T follicular helper cell (primary cell): ENCODE results near the gene SIK2.

Source experiments
- DNase-seq: peaks from one replicate; pipeline ENCODE4 v3.0.0-alpha.2; 2020; ENCODE audit warnings: low read depth

SIK2 gene

DNA sequence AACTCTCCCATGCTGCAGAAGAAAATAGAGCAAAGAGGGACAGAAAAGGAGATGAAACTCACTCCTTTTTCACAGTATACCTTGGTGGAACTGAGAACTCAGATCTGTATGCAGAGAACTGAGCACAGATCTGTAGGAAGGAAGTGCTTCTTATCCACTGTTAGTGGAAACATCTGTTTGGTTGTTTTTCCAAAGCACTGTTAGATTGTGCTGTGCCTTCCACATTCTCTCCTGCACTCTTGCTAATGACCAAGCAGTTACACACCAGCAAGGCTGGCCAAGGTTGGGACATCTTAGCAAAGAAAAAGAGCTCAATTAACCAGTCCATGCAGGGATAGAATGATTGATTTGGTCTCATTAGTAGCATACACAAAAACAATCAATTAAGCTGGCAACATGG is 20.1 kb upstream of the SIK2 start:
- no peak for DNase-seq

DNA sequence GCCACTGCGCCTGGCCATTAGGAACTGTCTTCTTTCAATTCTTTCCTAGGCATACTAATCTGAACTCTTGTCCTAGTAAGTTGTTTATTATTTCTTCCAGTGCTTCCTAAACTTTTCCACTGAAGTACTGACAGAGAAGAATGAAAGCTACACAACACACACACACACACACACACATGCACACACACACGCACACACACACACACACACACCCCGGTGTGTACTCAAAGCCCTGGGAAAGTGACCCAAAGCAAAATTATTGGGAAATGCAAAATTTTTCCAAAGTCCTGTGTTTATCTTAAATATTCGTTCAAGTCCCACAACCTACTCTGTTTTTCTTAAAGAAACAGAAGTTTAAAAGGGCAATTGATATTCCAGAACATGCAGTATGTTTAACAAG is 19.4 kb upstream of the SIK2 start:
- no peak for DNase-seq

GRCh38 chr11:111585371-111585770 is 16.9 kb upstream of the SIK2 start:
- DNase-seq = no peak

GRCh38 chr11:111586388-111586831 is 15.8 kb upstream of the SIK2 start:
- peak; percentile 36 for DNase-seq

- DNase-seq = no peak
Observed at GRCh38 chr11:111589114-111589513, 13.1 kb upstream of the SIK2 start.

DNA sequence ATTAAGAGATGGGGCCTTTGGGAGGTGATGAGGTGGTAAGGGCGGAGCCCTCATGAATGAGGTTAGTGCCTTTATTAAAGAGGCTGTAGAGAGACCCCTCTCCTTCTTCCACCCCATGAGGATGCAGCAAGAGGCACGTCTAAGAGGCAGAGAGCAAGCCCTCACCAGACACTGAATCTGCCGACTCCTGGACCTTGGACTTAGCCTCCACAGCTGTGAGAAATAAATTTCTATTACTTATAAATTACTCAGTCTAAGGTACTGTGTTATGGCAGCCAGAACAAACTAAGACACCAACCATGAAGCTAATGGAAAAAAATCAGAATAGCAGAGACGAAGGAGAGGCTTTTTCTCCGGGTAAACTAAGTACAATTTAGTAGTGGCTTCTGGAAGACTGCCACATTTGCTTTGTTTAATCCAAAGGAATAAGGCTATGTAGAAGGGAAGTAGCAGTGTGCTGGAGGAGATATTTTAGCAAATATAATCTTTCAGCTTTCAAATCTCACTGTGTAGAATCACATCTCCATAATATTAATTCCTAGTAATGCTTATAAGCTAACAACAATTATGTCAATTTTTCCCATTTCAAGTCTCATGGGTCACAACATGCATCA is 12.3 kb upstream of the SIK2 start:
- no peak for DNase-seq

DNA sequence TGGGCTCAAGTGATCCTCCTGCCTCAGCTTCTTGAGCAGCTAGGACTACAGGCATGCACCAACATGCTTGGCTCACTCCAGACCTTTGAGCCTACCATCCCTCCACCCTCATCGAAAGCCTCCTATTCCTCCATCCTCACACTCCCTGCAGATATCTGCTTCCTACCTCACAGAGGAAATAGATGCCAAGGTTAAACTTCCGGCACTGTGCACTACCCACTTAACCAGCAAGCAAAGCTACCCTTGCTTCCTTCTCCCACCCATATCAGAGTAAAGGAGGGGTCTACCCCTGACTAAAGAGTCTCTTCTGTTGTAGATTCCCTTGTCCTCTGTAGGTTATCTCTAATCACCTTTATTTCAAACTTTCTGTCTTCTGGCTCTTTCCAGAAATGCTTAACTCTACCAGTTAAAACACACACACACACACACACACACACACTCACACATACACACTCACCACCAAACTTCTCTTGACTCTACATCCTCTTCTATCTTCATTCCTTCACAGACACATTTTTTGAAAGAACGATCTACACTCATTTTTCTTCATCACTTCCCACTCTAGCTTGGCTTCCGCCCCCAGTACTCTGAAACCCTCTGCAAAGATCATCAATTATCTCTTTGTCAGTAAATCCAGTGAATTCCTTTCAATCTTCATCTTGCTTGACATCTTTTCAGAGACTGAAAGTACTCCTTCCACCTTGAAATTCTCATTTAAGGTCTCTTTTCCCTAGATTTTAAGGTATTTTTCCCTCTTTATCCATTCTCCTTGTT is 10.9 kb upstream of the SIK2 start:
- no peak for DNase-seq

GRCh38 chr11:111592491-111592890 is 9.8 kb upstream of the SIK2 start:
- no peak for DNase-seq

DNA sequence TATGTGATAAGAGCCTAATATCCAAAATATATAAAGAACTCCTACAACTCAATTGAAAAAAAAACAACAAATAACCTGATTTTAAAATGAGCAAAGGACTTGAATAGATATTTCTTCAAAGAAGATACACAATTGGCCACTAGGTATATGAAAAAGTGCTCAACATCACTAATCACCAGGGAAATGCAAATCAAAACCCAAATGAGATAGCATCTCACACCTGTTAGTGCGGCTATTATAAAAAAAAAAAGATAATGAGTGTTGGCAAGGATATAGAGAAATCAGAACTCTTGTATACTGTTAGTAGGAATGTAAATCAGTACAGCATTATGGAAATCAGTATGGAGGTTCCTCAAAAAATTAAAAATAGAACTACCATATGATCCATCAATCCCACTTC is 5.9 kb upstream of the SIK2 start:
- no peak for DNase-seq

GRCh38 chr11:111598148-111598547 is 4.1 kb upstream of the SIK2 start:
- no peak for DNase-seq

- DNase-seq = no peak
Observed at GRCh38 chr11:111598559-111598958, 3.7 kb upstream of the SIK2 start.

DNA sequence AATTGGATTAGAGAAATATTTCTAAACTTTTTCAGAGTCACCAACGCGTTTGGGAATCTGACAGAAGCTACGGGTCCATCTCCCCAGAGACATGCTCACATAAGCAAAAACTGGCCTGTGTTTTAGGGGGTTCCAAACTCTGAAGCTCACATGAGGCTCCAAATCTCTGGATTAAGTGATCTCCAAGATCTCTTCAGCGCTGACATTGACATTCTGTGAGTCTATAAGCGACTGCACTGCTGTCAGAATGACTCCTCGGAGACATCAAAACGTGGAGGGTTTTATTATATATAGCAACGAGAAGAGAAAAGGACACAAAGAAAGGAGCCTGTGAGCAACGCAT is 642 bp upstream of the SIK2 start:
- DNase-seq = no peak

DNA sequence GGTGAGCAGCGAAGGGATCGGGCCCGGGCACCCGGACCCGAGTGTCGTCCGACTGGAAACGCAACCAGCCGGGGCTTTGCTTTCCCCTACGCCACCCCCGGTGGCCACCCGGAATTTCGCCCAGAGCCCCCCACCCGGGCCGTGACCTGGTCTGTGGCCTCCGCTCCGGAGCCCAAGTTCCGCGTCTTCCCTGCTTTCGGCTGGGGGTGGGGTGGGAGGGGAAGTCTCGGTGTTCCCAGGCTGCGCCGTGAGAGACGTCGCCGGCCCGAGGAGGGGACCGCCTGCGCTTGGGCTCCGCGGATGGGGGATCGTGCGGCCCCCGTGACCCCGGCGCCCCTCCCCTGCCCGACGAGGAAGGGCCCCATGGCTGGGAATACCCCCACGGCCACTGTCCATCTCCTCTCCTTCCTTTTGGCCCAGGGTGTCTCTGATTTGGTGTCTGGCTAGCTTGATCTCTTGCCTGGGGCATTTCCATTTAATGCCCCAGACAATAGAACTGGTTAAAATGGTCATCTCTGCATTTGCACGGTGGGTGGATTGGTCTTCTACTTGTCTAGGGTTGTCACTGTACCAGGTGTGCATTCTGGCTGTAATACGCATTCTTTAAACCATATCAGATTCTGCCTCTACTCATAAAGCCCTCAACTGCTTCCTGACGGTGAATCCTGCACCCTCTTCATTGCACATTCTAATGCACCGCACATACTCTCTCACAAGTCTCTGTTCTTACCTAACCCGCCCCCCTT is 789 bp downstream of the SIK2 start:
- peak; percentile 4 for DNase-seq

DNA sequence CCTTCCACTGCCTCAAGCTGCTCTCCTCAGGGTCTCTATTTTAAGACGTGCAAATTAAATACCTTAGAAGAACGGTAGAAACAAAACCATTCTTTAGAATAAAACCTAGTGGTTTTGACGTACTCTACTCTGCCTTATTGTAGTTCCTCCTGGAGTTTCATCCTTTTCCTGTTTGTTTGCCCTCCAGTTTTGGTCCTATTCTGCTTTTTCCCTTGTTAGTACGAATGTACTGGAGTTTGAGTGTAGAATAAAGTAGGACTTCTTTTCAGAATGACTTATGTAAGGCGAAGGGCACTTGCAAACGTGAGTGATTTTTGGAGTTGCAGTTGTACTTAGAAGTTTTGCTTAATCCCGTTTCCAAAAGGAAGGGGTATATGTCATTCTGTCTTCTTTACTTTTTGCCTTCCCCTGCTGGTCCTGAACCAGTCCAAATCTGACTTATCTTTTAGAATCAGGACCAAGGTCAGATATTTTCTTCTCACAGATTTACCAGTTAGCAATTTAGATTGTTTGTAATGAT is 1.4 kb downstream of the SIK2 start:
- no peak for DNase-seq

GRCh38 chr11:111604392-111605009 is 2.3 kb downstream of the SIK2 start:
- DNase-seq = no peak

DNA sequence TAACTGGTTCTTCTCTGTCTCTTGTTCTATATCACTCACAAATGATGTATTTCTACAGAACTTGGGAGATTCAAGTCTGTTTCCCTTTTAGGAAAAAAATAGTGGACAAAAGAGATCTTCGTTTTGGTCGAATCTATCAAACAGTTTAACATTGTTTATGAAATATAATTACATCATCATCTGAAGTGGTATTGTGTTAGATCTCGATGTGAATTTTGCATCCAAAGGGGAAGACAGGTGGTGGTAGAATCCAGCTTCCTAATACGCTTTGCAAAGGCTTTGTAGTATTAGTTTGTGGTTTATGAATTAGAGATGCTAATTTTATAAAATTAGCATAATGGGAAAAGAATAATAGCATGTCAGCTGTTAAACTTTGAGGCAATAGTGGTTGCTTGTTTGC is 3.4 kb downstream of the SIK2 start:
- no peak for DNase-seq

- DNase-seq = no peak
Observed at GRCh38 chr11:111606986-111607385, 4.7 kb downstream of the SIK2 start.

DNA sequence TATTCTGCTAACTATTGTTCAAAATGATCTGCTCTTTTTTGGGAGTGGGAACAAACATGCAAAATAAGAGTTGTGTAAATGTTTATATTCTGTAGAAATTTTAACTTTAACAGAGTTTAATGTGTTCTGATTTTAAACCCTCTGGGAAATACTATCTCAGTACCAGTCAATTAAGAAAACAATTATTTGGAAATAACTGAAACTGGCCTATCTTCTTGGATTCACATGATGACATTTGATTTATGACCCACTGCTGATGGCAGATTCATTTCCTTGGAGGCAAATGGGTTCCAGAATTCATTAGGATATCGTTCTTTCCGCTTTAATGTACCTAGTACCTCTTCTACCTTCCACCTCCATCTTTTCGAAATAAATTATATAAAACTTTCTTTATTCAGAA is 5.5 kb downstream of the SIK2 start:
- DNase-seq = no peak

GRCh38 chr11:111612224-111612623 is 10.0 kb downstream of the SIK2 start:
- DNase-seq = no peak

DNA sequence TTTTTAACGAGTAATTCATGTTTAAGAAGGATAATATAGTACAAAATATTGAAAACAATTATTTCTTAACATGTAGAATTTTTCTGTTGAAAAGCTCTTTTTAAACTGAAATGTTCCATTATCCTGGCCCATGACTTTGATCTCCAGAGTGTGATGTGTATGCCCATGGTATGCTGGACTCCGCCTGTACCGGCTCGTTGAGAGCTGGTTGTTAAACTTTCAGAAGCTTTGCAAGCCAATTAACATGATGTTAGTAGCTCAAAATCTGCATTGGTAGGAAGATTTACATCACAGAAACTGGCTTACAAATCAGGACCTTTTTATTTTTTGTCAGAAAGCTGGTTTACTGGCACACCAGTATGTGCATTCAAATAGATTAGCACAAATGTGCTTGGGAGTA is 15.0 kb downstream of the SIK2 start:
- no peak for DNase-seq

- no peak for DNase-seq
Observed at GRCh38 chr11:111620518-111620917, 18.3 kb downstream of the SIK2 start.

GRCh38 chr11:111623527-111624030 is 21.3 kb downstream of the SIK2 start:
- DNase-seq = no peak
